T1000 (cell line): ENCODE measurements around the gene FRRS1.

ENCODE experiments used
- DNase-seq: peaks from one replicate; lab custom pipeline; 2025; ENCODE audit warnings: mixed read lengths; lab: John Stamatoyannopoulos, UW

The FRRS1 gene

DNA sequence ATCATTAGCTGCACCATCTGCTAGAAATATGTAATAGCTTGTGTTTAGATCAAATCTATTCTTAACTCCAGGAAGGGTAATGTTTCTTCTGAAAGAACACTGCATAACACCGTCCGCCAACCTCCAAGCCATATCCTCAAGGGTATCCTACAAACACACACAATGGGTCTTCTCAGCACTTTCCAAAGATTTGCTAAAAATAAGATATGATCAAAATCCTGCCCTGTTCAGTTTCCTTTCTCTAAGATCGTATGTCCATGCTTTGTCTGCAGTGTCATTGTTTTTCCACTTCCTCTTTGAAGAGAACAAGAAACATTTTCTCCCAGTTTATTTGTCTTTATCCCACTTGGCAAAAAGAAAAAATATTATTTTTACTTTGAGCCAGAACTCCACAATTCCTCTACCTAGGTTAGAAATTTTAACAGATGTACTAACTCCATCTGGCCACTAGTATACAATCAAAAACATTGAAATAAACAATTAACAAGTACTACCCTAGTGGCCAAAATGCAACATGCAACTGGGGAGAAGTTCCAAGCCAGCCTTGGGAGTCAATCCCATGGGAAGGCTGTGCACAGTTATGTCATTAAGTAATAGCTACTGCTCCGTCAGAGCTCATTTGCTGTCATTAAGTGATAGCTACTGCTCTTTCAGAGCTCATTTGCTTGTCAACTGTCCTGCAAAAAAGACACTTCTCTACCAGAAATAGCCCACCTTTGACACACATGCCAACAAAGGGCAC lies 37.8 kb downstream of the FRRS1 start:
- no peak for DNase-seq

DNA sequence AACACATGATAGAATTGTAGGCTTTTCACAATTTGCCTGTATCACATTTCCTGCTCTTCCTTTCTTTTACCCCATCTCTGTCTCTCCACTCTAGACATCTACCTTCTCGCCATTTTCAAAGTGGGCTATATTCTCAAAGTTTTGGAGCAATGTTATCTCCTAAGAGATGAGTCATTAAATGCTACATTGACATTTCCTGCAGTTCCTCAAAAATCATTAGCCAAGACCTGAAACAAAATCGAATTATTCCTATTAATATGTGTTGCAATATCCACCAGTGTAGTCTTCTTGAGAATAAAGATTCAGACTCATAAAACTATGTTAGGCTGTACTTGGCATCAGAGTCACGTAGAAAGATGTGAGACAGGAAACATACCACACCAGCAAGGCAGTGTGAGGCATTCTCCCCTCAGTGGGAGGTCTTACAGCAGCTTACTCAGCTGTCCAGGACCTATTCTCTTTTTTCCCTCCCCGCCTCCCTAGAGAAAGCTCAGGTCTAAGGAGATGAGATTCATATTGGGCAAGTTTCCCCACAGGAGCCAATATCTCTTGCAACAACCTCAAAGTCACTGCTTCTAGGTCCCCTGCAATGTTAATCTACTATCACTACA lies 38.8 kb downstream of the FRRS1 start:
- peak; percentile 23 for DNase-seq

DNA sequence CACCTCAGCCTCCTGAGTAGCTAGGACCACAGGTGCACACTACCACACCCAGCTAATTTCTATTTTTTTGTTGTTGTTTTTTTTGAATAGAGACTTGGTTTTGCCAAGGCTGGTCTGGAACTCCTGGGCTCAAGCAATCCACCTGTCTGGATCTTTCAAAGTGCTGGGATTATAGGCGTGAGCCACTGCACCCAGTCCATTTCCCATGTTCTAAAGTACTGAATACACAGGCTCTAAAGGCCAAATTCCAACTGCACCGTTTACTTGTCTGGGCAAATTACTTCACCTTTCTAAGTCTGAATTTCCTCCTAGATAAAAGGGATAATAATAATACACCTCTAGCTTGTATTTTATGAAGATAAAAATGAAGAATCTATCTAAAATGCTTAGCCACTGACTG lies 39.6 kb downstream of the FRRS1 start:
- DNase-seq: no peak

DNA sequence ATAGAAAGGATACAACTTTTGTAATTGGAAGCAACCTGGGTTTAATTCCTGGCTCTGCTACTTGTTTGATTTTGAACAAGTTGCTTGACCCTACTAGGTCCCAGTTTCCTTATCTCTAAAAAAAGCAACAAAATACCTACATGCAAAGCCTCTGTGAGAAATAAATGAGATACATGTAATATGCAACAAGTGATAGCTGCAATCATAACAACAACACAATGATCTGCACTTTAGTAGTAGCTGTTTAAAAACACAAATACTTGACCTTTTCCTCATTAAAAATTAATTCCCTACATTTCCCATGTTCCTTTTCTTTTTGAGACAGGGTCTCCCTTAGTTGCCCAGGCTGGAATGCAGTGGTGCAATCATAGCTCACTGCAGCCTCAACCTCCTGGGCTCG lies 40.0 kb downstream of the FRRS1 start:
- no peak for DNase-seq

DNA sequence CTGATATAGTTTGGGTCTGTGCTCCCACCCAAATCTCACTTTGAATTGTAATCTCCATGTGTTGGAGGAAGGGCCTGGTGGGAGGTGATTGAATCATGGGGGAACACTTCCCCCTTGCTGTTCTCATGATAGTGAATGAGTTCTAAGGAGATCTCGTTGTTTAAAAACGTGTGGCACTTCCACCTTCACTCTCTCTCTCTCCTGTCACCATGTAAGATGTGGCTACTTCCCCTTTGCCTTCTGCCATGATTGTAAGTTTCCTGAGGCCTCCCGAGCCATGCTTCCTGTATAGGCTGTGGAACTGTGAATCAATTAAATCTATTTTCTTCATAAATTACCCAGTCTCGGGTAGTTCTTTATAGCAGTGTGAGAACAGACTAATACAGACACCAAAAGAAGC lies 40.4 kb downstream of the FRRS1 start:
- DNase-seq: no peak

DNA sequence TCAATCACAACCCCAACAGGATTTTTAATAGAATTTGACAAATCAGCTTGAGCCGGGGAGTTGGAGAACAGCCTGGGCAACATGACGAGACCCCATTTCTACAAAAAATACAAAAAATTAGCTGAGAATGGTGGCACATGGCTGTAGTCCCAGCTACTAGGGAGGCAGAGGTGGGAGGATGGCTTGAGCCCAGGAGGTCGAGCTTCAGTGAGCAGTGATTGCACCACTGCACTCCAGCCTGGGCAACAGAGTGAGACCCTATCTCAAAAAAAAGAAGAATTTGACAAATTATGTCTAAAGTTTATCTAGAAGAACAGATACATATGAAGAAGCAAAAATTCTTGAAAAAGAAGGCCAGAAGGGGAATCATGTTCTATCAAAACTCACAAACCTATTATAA lies 43.2 kb downstream of the FRRS1 start:
- no peak for DNase-seq

DNA sequence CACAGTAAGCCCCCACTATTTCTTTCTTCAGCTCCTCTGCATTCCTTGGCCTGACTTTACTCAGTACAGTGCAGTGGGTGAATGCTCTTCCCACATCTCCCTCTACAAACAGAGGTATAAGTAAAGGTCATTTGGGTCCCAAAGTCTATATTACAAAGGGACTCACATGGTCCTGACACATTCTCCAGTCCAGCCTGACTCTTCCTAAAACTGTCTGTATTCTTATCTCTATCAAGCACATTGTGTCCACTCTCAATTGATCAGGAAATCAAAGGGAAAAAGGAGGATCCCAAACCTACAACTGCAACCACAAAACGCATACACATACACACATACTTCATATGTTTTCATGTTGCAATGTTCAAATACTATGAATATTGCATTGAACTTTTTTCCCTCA lies 49.4 kb downstream of the FRRS1 start:
- no peak for DNase-seq

DNA sequence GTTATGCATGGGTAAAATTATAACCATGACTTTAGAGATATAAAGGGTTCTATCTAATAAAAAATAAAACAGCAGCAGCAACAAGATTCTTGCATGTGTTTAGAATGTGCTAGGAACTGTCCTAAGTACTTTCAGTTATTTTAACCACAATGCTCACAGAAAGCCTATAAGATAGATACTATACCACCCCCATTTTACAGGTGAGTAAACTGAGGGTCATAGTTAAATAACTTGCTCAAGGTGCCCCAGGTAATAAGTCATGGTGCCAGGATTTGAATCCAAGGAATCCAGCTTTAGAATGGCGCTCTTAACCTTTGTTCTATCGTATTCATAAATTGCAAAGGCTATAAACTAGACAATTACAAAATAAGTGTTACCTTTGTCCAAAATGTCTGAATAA lies 53.4 kb downstream of the FRRS1 start:
- DNase-seq: no peak

DNA sequence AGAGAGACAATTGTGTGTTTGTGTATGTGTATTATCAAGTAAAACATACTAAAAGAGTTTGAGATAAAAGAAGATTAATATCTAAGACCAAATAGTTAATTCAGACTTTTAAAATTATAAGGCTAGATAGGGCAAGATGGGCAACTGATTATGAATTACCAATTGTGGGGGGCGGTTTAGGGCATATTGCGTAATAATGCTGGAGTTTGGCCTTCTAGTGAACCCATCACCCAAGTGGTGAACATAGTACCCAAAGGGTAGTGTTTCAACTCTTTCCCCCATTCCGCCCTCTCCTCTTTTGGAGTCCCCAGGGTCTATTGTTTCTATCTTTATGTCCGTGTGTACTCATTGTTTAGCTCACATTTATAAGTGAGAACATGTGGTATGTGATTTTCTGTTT lies 55.4 kb downstream of the FRRS1 start:
- no peak for DNase-seq

DNA sequence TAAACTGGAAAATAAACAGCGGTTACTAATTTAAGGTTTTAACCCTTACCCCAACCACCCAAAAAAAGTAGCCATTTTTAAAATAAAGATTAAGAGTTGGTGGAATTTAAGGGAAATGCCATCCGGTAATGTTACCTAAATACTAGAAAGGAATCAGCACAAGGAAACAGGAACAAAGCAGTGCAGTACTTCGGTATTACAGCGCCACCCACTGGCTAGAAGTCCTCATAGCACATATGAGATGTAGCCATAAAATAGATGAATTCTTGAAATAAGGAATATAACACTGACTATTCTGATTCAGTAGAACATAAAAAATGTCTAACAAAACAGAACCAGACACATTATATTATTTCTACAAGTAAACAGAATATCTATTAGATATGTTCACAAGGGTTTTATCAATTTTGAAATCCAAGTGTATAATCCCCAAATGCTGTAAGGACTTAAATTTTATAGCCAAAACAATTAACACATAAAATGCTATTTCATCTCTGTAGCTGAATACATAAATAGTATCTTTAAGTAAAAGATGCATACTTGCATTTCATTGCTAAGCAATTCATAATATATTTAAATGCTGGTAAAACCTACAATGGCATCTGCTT lies 58.8 kb downstream of the FRRS1 start:
- DNase-seq: peak; percentile 23

DNA sequence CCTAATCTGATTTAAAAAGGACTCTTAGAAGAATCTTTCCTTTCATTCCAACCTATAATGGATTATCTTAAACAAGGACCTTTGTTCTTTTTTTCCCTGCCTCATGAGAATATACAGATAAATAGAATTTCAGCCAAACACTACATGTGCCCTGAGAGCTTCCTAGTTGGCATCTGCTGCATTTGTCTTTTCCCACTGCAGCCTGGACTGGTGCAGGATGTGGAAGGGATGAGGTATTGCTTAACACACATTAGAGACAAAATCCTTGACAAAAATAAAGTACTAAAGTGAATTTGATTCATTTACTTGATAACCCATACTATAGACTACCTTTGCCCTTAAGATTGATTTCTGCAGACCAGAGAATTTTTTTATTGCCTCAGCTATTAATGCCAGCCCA lies 61.0 kb downstream of the FRRS1 start:
- DNase-seq: no peak

DNA sequence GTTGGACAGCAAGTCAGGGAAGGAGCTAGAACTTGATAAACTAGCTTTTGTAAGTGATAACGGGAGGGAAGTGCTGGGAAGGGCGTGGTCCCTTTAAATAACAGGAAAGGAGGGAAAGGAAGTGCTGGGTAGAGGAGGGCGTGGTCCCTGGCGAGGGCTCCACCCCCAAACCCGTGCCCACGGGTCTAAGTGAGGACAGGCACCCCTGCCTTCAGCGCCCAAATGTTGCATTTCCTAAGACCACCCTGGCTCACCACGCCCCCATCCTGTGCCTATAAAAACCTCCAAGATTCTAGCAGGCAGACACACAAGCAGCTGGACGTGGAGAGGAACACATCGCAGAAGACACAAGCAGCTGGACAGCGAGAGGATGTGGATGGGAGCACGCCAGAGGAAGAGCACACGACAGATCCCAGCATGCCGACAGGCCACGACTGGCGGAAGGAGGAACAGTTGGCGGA lies 62.0 kb downstream of the FRRS1 start:
- no peak for DNase-seq

DNA sequence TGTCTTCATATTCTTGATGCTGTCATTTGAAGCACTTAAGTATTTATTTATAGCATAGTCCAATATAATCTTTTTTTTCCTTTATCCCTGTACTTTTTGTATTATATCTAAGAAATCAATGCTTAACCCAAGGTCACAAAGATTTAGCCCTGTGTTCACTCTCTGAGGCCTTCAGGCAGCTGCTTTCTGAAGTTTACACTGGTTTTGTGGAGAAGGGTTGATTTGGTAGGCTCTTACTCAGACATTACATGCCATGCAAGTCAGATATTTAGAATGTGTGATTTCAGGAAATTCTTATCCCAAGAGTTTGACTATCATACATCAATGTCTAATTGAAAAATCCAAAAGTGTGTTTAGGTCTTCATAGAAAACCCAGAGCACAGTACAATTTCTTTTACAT lies 64.2 kb downstream of the FRRS1 start:
- no peak for DNase-seq

DNA sequence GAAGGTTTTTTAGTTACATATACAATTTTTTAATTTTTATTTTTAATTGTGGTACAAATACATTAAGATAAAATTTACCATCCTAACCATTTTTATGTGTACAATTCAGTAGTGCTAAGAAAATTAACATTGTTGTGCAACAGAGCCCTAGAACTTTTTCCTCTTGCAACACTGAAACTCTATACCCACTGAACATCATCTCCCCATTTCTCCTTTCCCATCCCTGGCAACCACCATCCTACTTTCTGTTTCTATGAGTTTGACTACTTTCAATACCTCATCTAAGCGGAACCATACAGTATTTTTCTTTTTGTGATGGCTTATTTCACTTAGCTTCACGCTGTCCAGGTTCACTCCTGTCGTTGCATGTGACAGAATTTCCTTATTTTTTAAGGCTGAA lies 66.4 kb downstream of the FRRS1 start:
- no peak for DNase-seq

DNA sequence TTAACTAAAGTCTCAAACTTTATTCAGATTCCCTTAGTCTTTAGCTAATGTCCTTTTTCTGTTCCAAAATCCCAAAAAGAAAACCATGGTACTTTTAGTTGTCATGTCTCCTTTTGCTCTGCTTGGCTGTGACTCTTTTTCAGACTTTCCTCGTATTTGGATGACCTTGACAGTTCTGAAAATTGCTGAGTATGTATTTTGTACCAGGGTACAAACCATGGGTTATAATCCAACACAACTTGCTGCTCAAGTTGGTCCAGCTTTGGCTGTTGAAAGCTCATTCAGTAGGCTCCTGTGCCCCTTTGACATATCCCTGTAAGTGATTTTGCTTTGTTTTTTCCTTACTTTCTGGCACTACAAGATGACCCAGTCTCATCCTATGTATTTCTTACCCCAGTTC lies 68.9 kb downstream of the FRRS1 start:
- no peak for DNase-seq

DNA sequence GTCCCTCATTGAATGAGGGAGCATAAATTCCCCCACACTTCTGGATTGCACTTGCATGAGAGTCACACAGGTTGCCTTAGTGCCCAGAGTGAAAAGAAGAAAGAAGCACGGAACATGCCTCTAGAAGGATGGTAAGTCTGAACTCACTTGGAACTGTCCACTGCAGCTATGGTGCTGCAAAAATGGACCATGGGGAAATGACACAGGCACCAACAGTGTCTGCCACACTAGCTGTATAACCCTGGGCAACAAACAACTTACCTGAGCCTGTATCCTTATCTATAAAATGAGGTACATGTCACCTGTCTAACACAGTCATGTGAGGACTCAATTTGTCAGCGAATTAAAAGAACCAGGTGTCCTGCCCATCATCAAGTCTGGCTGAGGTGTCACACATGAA lies 69.8 kb downstream of the FRRS1 start:
- DNase-seq: no peak

DNA sequence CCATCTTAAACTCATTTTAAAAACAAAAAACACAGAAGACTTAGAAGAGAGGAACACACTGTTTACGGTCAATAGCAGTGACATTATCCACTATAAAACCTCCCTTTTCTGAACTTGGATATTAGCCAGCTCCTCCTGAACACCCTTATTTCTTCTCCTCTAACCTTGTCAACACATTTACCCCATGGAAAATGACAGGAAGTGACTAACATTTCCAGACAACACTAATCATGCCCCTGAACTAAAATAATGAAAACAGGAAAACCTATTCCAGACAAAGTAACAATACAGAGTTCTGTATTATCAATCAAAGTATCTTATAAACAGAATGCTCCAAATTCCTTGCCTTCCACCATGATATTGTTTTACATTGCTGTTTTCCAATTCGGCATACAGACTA lies 75.3 kb downstream of the FRRS1 start:
- no peak for DNase-seq

DNA sequence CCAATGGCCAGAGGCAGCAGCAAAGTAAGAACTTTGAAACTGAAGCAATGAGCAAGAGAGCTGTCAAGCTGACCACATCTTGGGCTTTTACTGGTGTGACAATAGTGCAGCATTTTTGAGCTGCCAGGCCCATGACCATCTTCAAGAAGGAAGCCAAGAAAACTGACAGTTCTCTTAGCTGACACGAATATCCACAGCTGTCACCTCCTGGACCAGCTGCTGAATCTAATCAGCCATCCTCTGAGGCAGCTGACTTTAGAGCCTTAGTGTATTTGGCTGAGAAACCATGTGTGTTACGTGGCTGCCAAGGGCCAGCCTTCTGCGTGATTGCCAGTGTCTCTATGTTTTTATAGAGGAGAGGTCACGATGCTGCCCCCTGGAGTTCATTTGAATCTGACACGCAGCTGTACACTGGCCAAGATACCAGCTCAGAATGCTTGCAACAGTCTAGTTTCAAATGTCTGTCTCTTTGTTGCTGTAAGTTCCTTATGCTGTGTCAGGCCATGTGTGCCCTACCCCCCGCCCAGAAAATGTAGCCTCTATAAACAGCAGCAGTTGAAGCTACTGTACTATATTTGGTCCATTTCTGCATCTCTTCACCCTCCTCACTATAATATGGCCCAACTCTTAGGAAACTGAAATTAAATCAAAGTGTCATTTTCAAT lies 80.8 kb downstream of the FRRS1 start:
- peak; percentile 10 for DNase-seq

DNA sequence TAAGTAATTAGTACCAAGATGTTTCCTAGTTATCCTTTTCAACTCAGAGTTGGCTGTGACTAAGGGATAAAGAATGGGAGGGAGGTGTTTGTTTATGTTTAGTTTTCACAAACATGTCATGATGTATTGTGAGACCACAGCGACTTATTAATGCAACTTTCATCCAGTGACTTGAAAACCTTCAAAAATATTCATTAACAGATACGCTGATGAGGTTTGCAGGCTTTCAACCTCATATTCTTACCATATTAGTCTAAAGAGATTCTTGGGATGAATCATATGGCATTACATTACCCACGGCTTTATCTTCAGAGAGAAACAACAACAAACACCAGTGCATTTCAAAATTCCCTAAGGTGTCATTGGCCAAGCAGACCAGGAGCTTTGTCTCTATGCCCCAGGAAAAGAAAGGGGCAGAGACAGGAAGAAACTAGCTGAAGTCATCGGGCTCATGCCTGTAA lies 84.1 kb downstream of the FRRS1 start:
- DNase-seq: peak; percentile 74

DNA sequence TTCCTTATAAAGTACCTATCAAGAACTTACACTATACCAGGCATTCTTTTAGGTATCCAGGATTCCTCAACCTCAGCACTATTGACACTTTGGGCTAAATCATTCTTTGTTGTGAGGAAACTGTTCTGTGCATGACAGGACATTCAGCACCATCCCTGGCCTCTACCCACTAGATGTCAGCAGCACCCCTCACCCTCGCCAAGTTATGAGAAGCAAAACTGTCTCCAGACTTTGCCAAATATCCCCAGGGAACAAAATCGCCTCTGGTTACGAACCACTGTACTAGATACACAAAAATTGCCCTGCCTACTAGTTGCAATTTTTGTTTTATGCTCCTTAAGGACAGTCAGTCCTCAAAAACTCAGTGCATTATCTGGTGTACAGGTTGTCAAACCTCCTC lies 84.9 kb downstream of the FRRS1 start:
- DNase-seq: peak; percentile 13

DNA sequence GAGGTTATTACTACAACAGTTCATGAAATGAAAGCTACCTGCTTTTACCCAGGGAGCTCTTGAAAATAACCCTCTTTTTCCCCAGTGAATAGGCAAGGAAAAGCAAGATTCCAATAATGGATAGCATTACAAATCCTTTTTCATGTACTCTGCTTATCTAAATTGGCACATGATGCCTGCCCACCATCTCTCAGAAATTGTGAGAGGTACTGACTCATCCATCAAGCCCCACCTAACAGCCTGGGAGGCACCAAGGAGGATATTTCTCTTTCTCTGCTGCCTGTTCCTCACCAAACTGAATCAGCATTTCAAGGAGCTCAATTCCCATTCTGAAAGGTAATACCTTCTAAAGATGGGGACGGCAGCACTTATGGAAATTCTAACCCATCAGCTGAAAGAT lies 86.2 kb downstream of the FRRS1 start:
- DNase-seq: peak; percentile 22

DNA sequence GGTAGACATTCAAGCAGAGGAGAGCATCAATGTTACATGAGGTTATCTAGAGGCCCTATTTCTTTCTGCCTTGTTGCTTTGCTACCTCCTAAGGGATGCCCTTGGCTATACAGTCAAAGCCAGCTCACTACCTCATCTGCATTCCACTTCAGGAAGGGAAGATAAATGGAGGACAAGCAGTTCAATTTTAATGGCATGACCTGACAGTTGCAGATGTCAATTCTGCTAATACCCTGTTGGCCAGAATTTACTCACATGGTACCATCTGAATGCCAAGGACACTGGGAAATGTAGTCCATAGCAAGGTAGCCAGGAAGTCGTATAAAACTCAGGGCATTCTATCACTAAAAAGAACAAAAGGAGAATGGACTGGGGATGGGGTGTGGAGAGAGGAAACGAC lies 89.0 kb downstream of the FRRS1 start:
- no peak for DNase-seq

DNA sequence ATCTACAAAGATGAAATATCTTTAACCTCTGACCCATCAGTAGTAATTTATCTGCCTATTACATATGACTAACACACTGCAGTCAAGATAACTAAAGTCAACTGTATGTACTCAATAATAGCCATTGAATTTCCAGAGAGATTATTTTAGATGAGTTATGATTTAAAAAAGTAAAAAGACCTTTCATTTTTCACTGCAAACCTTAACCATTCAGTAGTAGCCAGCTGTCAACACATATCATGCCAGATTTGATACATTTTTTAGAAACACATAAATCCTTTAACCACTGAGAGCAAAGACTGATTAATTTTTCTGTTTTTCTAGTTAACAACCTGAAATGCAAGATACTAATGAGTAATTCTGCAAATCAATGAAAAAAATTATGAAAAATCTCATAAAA lies 89.6 kb downstream of the FRRS1 start:
- DNase-seq: no peak
